WTC11 (cell line): ENCODE results near the gene FSTL4. TPM values are rescaled to one million over a fixed set of nuclear protein-coding genes. Genes with fewer than 3 reads are reported as not detected.
"Not testable (repeated sequence)": the region's sequence is repeated elsewhere in the genome, so short reads cannot be mapped to it uniquely, and the experiment has no call there.

ENCODE experiments used
- ATAC-seq: fragments of 200-7000 bp; cut with Tn5 transposase; 2 replicates; pipeline ENCODE4 v1.10.0; 2021; ENCODE audit warnings: mild to moderate bottlenecking, moderate library complexity
- CTCF ChIA-PET: fragments of 300-600 bp; sonication (Branson Sonifier 250); formaldehyde crosslinking; loops from one replicate; lab custom pipeline; 2021; ENCODE audit warnings: antibody characterized with exemption; lab: Charles Lee
- POLR2A ChIA-PET: fragments of 350-600 bp; sonication (Branson Sonifier 250); formaldehyde crosslinking; loops from one replicate; lab custom pipeline; 2021; ENCODE audit warnings: antibody characterized with exemption; lab: Charles Lee
- DNase-seq: peaks from one replicate; pipeline ENCODE4 v3.0.0; 2021; ENCODE audit warnings: low spot score
- H3K27ac Mint-ChIP-seq: 2 replicates; pipeline ENCODE4 v1.8.0; 2021; ENCODE audit warnings: mixed read lengths
- H3K27me3 Mint-ChIP-seq: 2 replicates; pipeline ENCODE4 v1.8.0; 2021; ENCODE audit warnings: low read depth, mild to moderate bottlenecking, moderate library complexity, mixed read lengths
- H3K36me3 Mint-ChIP-seq: 2 replicates; pipeline ENCODE4 v1.8.0; 2021; ENCODE audit warnings: mixed read lengths
- H3K4me1 Mint-ChIP-seq: 2 replicates; pipeline ENCODE4 v1.8.0; 2022; ENCODE audit warnings: mixed read lengths
- H3K4me3 Mint-ChIP-seq: 2 replicates; pipeline ENCODE4 v1.8.0; 2021; ENCODE audit warnings: mild to moderate bottlenecking, moderate library complexity, mixed read lengths
- H3K9me3 Mint-ChIP-seq: 2 replicates; pipeline ENCODE4 v1.8.0; 2021; ENCODE audit warnings: mixed read lengths
- CBFB ChIP-seq: sonication (generic); formaldehyde crosslinking; IDR thresholded peaks from 2 replicates; pipeline ENCODE4 v1.8.1; 2022; ENCODE audit warnings: mild to moderate bottlenecking, low read depth, missing genetic modification reagents
- CDX4 ChIP-seq: fragments of 250-450 bp; sonication (Bioruptor Pico); IDR thresholded peaks from 2 replicates; pipeline ENCODE4 v1.9.0; 2021; ENCODE audit warnings: moderate library complexity, mild to moderate bottlenecking, inconsistent platforms, borderline replicate concordance
- E2F5 ChIP-seq: sonication (generic); formaldehyde crosslinking; IDR thresholded peaks from 2 replicates; pipeline ENCODE4 v1.8.1; 2022; ENCODE audit warnings: mild to moderate bottlenecking, moderate library complexity, missing genetic modification reagents
- ESRRA ChIP-seq: sonication (generic); formaldehyde crosslinking; IDR thresholded peaks from 2 replicates; pipeline ENCODE4 v1.8.1; 2022; ENCODE audit warnings: mild to moderate bottlenecking, missing genetic modification reagents, borderline replicate concordance
- GABPB1 ChIP-seq: sonication (generic); formaldehyde crosslinking; IDR thresholded peaks from 2 replicates; pipeline ENCODE4 v1.8.1; 2023; ENCODE audit warnings: mild to moderate bottlenecking, missing genetic modification reagents
- GTF2I ChIP-seq: fragments of 250-450 bp; sonication (Bioruptor Pico); conservative IDR thresholded peaks from 2 replicates; pipeline ENCODE4 v1.4.0; 2021; ENCODE audit warnings: mild to moderate bottlenecking
- IRF2 ChIP-seq: sonication (generic); formaldehyde crosslinking; IDR thresholded peaks from 2 replicates; pipeline ENCODE4 v1.8.0; 2022; ENCODE audit warnings: low read depth, missing genetic modification reagents, borderline replicate concordance
- NFE2L1 ChIP-seq: sonication (generic); formaldehyde crosslinking; IDR thresholded peaks from 2 replicates; pipeline ENCODE4 v1.8.1; 2023; ENCODE audit warnings: missing genetic modification reagents
- NR2C2 ChIP-seq: sonication (generic); formaldehyde crosslinking; IDR thresholded peaks from 2 replicates; pipeline ENCODE4 v1.8.0; 2022; ENCODE audit warnings: mild to moderate bottlenecking, missing genetic modification reagents
- OVOL2 ChIP-seq: fragments of 250-450 bp; sonication (Bioruptor Pico); IDR thresholded peaks from 2 replicates; pipeline ENCODE4 v1.9.0; 2021; ENCODE audit warnings: mild to moderate bottlenecking, borderline replicate concordance
- TCF7 ChIP-seq: sonication (generic); formaldehyde crosslinking; IDR thresholded peaks from 2 replicates; pipeline ENCODE4 v1.8.0; 2022; ENCODE audit warnings: mild to moderate bottlenecking, low read depth, missing genetic modification reagents, moderate library complexity
- TEAD1 ChIP-seq: sonication (generic); formaldehyde crosslinking; IDR thresholded peaks from 2 replicates; pipeline ENCODE4 v1.8.0; 2022; ENCODE audit warnings: mild to moderate bottlenecking, missing genetic modification reagents
- ZNF138 ChIP-seq: sonication (generic); formaldehyde crosslinking; conservative IDR thresholded peaks from 2 replicates; pipeline ENCODE4 v1.8.1; 2022; ENCODE audit warnings: mild to moderate bottlenecking, moderate library complexity, missing genetic modification reagents
- ZNF423 ChIP-seq: fragments of 250-450 bp; sonication (Bioruptor Pico); IDR thresholded peaks from 2 replicates; pipeline ENCODE4 v2.1.2; 2022; ENCODE audit warnings: mild to moderate bottlenecking, moderate library complexity
- total RNA-seq: library from RNA; stranded (reverse); gene quantifications from 3 replicates; pipeline ENCODE4 v1.2.3, GENCODE V29; 2021
- TF ChIP-seq, protein P1 (sequence below): fragments of 250-450 bp; sonication (Bioruptor Pico); IDR thresholded peaks from 2 replicates; pipeline ENCODE4 v1.8.0; 2021; ENCODE audit warnings: mild to moderate bottlenecking
- TF ChIP-seq, protein P2 (sequence below): sonication (generic); formaldehyde crosslinking; IDR thresholded peaks from 2 replicates; pipeline ENCODE4 v1.8.0; 2022; ENCODE audit warnings: mild to moderate bottlenecking, missing genetic modification reagents

Gene FSTL4
- total RNA-seq, 1 experiment from 2014 or later: 6.1 TPM

GRCh38 chr5:133396187-133396741, 216.1 kb downstream of the FSTL4 start:
- ATAC-seq (peak; percentile 68), DNase-seq (peak; percentile 47)
- CTCF ChIA-PET: interaction anchor here (0.7 to 2.8 kb wide), 5 partner anchors 9 to 148 kb away, joined by 4 to 16 read pairs (median 5); no protein-coding TSS in a partner anchor
- no peak overlapping the region for H3K4me3 Mint-ChIP-seq
- H3K9me3 Mint-ChIP-seq: peaks cover 23% of the 10 kb centered on the region
- H3K36me3 Mint-ChIP-seq: peaks cover 15% of the 10 kb centered on the region
- TF ChIP-seq NR2C2 (CRISPR knock-in tag): no peak
- TF ChIP-seq TCF7: no peak
- no peak for TF ChIP-seq CDX4
- TF ChIP-seq GTF2I (CRISPR knock-in tag): peak; percentile 74; the same call in 1 of the 2 replicates
- TF ChIP-seq IRF2 (CRISPR knock-in tag): no peak
- no peak for TF ChIP-seq ZNF138
- no peak for TF ChIP-seq NFE2L1
- no peak for TF ChIP-seq E2F5 (CRISPR knock-in tag)
- no peak for TF ChIP-seq OVOL2
- TF ChIP-seq, protein P1, sequence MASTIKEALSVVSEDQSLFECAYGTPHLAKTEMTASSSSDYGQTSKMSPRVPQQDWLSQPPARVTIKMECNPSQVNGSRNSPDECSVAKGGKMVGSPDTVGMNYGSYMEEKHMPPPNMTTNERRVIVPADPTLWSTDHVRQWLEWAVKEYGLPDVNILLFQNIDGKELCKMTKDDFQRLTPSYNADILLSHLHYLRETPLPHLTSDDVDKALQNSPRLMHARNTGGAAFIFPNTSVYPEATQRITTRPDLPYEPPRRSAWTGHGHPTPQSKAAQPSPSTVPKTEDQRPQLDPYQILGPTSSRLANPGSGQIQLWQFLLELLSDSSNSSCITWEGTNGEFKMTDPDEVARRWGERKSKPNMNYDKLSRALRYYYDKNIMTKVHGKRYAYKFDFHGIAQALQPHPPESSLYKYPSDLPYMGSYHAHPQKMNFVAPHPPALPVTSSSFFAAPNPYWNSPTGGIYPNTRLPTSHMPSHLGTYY: no peak
- 0 out of 2 replicates have a peak, but pooled peaks have one; percentile 61 for TF ChIP-seq ZNF423
- TF ChIP-seq CBFB (CRISPR knock-in tag): no peak
- no peak for TF ChIP-seq ESRRA (CRISPR knock-in tag)
- no peak for TF ChIP-seq GABPB1 (CRISPR knock-in tag)
- H3K27ac Mint-ChIP-seq: 0 out of 2 replicates have a peak overlapping the region, but pooled peaks have one; percentile 9
- peaks cover 3% of the 10 kb centered on the region; the same call in 1 of the 2 replicates for H3K27me3 Mint-ChIP-seq
- POLR2A ChIA-PET: no interaction called here
- peaks cover 25% of the 10 kb centered on the region for H3K4me1 Mint-ChIP-seq

GRCh38 chr5:133395207-133395606, 217.1 kb downstream of the FSTL4 start:
- H3K27ac Mint-ChIP-seq, H3K27me3 Mint-ChIP-seq, ATAC-seq, DNase-seq, H3K4me3 Mint-ChIP-seq, POLR2A ChIA-PET: not testable (repeated sequence)
- Mint-ChIP-seq H3K36me3 (peaks cover 15% of the 10 kb centered on the region), H3K4me1 (peaks cover 15% of the 10 kb centered on the region), H3K9me3 (peaks cover 23% of the 10 kb centered on the region)
- CTCF ChIA-PET: interaction anchor here (1.2 to 2.8 kb wide), 2 partner anchors 10 to 28 kb away, joined by 3 to 15 read pairs; no protein-coding TSS in a partner anchor

DNA sequence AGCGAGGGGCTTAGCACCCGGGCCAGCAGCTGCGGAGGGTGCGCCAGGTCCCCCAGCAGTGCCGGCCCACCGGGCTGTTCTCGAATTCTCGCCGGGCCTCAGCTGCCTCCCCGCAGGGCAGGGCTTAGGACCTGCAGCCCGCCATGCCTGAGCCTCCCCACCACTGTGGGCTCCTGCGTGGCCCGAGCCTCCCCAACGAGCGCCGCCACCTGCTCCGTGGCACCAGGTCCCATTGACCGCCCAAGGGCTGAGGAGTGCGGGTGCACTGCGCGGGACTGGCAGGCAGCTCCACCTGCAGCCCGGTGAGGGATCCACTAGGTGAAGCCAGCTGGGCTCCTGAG, 217.9 kb downstream of the FSTL4 start:
- DNase-seq, H3K27ac Mint-ChIP-seq, ATAC-seq, H3K4me3 Mint-ChIP-seq, POLR2A ChIA-PET, H3K27me3 Mint-ChIP-seq: not testable (repeated sequence)
- H3K36me3 Mint-ChIP-seq: peaks cover 15% of the 10 kb centered on the region
- H3K4me1 Mint-ChIP-seq: peaks cover 15% of the 10 kb centered on the region
- CTCF ChIA-PET: interaction anchor here (1.2 to 2.8 kb wide), 2 partner anchors 11 to 29 kb away, joined by 3 to 15 read pairs; no protein-coding TSS in a partner anchor
- TF ChIP-seq, protein P2, sequence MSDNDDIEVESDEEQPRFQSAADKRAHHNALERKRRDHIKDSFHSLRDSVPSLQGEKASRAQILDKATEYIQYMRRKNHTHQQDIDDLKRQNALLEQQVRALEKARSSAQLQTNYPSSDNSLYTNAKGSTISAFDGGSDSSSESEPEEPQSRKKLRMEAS (CRISPR knock-in tag): 0 out of 2 replicates have a peak, but pooled peaks have one; percentile 12
- H3K9me3 Mint-ChIP-seq: peaks cover 23% of the 10 kb centered on the region

DNA sequence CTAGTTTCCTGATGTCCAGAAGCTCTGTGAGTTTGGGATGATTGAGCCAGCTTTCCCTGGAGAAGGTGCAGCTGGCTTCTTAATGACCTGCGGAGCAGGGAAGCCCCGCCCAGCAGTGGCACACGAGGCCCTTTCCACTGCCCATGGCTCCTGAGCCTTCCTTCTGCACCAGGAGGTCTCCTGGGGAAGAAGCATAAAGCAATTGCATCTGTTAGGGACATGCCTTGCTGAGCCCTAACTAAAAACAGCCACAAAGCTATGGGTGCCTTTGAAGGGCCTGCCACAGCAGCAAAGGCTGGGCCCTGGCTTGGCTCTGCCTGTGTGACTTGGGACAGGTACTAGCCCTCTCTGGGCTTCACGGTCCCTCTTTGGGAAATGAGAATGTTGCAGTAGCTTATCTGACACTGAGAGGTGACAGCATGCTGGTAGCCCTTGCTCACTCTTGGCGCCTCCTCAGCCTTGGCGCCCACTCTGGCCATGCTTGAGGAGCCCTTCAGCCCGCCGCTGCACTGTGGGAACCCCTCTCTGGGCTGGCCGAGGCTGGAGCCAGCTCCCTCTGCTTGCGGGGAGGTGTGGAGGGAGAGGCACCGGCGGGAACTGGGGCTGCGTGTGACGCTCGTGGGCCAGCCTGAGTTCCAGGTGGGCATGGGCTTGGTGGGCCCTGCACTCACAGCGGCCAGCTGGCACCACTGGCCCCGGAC, 218.4 kb downstream of the FSTL4 start:
- no peak overlapping the region for H3K27ac Mint-ChIP-seq
- DNase-seq: no peak
- ChIA-PET POLR2A (no interaction called here), CTCF (interaction anchor here (1.2 to 1.3 kb wide), 2 partner anchors 11 to 30 kb away, joined by 3 read pairs; no protein-coding TSS in a partner anchor)
- no peak overlapping the region for H3K4me3 Mint-ChIP-seq
- peaks cover 15% of the 10 kb centered on the region for H3K36me3 Mint-ChIP-seq
- H3K4me1 Mint-ChIP-seq: peaks cover 15% of the 10 kb centered on the region
- H3K9me3 Mint-ChIP-seq: peaks cover 23% of the 10 kb centered on the region
- no peak for ATAC-seq
- TF ChIP-seq, protein P2 (CRISPR knock-in tag): peak; percentile 33; the same call in 1 of the 2 replicates
- TF ChIP-seq TEAD1: no peak
- TF ChIP-seq, all 79 proteins: peak for 1
- peaks cover 3% of the 10 kb centered on the region; the same call in 1 of the 2 replicates for H3K27me3 Mint-ChIP-seq
